Right lobe of liver (tissue), 4 donors: ENCODE data around the gene PIRT.

Experiments used
- POLR2A ChIP-seq: fragments of 450-650 bp; IDR thresholded peaks from one replicate; pipeline ENCODE4 v1.6.1; 2017; ENCODE audit warnings: antibody characterized with exemption, mild to moderate bottlenecking
- TF ChIP-seq, protein P1 (sequence below), 4 donors: fragments of 200-600 bp in 3 of 4; fragments of 450-650 bp in 1 of 4; IDR thresholded peaks; one replicate each; pipeline versions ENCODE4 v1.5.1 to v1.8.0; 2016 to 2022; ENCODE audit warnings: antibody characterized with exemption in 4 of 4, mild to moderate bottlenecking in 2 of 4
- donor health status: DM: no; HTN: no; CAD: no.
- donor health status: DM: no; HTN: no; CAD: no.
- donor health status: DM: no; HTN: yes; CAD: no.

DNA sequence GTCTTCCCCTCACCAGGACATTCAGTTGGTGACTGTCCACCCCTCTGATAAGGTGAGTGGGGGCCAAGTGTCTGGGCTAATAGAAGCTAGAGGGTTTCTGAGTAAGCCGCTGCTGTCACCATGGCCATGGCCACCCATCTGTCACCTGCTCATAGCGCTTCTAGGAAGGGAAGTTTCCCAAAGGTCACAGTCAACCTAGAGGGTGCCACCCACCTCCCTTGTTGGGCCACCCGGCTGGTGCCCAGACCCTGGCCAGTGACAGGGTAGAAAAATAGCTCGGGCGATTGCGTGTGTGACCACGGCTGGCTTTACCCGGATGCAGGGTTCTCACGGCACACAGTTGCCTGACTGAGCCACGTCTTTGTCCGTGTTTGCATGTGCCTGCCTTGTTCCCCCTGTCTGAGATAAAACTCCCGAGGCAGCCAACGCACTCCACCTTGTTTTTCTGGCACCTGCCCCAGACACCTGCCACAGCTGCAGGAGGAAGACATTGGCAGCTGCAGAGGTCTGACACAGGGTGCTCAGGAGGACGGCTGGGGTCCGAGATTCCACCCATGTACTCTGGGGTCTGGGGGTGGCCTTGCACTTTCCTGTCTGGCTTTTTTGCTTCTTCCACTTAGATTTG lies 809 bp downstream of the PIRT start:
- TF ChIP-seq, protein P1, sequence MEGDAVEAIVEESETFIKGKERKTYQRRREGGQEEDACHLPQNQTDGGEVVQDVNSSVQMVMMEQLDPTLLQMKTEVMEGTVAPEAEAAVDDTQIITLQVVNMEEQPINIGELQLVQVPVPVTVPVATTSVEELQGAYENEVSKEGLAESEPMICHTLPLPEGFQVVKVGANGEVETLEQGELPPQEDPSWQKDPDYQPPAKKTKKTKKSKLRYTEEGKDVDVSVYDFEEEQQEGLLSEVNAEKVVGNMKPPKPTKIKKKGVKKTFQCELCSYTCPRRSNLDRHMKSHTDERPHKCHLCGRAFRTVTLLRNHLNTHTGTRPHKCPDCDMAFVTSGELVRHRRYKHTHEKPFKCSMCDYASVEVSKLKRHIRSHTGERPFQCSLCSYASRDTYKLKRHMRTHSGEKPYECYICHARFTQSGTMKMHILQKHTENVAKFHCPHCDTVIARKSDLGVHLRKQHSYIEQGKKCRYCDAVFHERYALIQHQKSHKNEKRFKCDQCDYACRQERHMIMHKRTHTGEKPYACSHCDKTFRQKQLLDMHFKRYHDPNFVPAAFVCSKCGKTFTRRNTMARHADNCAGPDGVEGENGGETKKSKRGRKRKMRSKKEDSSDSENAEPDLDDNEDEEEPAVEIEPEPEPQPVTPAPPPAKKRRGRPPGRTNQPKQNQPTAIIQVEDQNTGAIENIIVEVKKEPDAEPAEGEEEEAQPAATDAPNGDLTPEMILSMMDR (IDR thresholded peaks at IDR 0.05), result no peak
- no peak for TF ChIP-seq POLR2A
